K562 (cell line): Measurements from ENCODE around the gene MED14. TPM values are rescaled to one million over a fixed set of nuclear protein-coding genes. Genes with fewer than 3 reads are reported as not detected.

Experiments used
- ADNP ChIP-seq: fragments of 200-800 bp; sonication (Bioruptor generic); IDR thresholded peaks from 2 replicates; pipeline ENCODE4 v1.6.1; 2016; ENCODE audit warnings: missing genetic modification characterization, missing compliant biosample characterization
- AFF4 ChIP-seq: sonication (generic); formaldehyde crosslinking; IDR thresholded peaks from 2 replicates; pipeline ENCODE4 v1.8.0; 2023; ENCODE audit warnings: mild to moderate bottlenecking, missing genetic modification reagents
- FOS ChIP-seq: IDR thresholded peaks from 3 replicates; pipeline ENCODE4 v1.6.1; 2011; ENCODE audit not compliant: insufficient read length; ENCODE audit errors: extremely low read depth
- GMEB1 ChIP-seq: fragments of 250-450 bp; sonication (Bioruptor Pico); IDR thresholded peaks from 2 replicates; pipeline ENCODE4 v1.4.0; 2020; ENCODE audit warnings: mild to moderate bottlenecking
- NFE2 ChIP-seq: IDR thresholded peaks from 2 replicates; pipeline ENCODE4 v1.6.1; 2014; ENCODE audit warnings: antibody characterized with exemption, low read depth
- SMAD3 ChIP-seq: fragments of 450-650 bp; formaldehyde crosslinking; conservative IDR thresholded peaks from 2 replicates; pipeline ENCODE4 v1.4.0; 2020; ENCODE audit warnings: mild to moderate bottlenecking
- SP2 ChIP-seq: IDR thresholded peaks from 2 replicates; pipeline ENCODE4 v1.6.1; 2011; ENCODE audit warnings: mild to moderate bottlenecking, low read depth, low read length, moderate library complexity; ENCODE audit not compliant: poor library complexity, severe bottlenecking; ENCODE audit errors: extremely low read depth
- TRIM28 ChIP-seq: fragments of 450-650 bp; IDR thresholded peaks from 2 replicates; pipeline ENCODE4 v1.6.1; 2017
- TSHZ1 ChIP-seq: fragments of 250-450 bp; sonication (Bioruptor Pico); IDR thresholded peaks from 2 replicates; pipeline ENCODE4 v1.4.0; 2020; ENCODE audit warnings: mild to moderate bottlenecking, moderate library complexity
- UBTF ChIP-seq, 2 experiments: IDR thresholded peaks; 2 replicates each; pipeline ENCODE4 v1.6.1; 2012; ENCODE audit warnings: improper control_type of control experiment in 2 of 2, low read depth in 2 of 2, low read length in 2 of 2, borderline replicate concordance in 1 of 2
- ZNF239 ChIP-seq: fragments of 250-450 bp; sonication (Bioruptor Pico); IDR thresholded peaks from 2 replicates; pipeline ENCODE4 v1.4.0; 2020; ENCODE audit warnings: mild to moderate bottlenecking
- ZNF274 ChIP-seq: IDR thresholded peaks from 2 replicates; pipeline ENCODE4 v1.6.1; 2011; ENCODE audit warnings: low read depth, mild to moderate bottlenecking, low read length, moderate library complexity, borderline replicate concordance
- ZNF511 ChIP-seq: sonication (generic); formaldehyde crosslinking; IDR thresholded peaks from 2 replicates; pipeline ENCODE4 v1.8.0; 2022; ENCODE audit warnings: mild to moderate bottlenecking, missing genetic modification reagents
- polyA plus RNA-seq, 8 experiments: library from polyadenylated mRNA; depleted of rRNA in 4 of 8; stranded (reverse) in 5 of 8; unstranded in 3 of 8; fragments of >200 nt; fragmentation: Nextera tagmentation in 2 of 8; fragmentation: Illumina TruSeq in 1 of 8; extraction: Ambion mirVana in 2 of 8; extraction: Trizol in 1 of 8; gene quantifications; 2 replicates each; pipeline versions ENCODE4 v1.2.1 to v1.2.3, GENCODE V29; 2011 to 2014; ENCODE audit warnings: inconsistent platforms in 1 of 8, missing spikeins in 1 of 8
- total RNA-seq, 7 experiments: library from RNA; depleted of rRNA in 6 of 7; stranded (reverse); fragments of >200 nt in 6 of 7; fragmentation: Illumina TruSeq in 2 of 7; extraction: Trizol in 2 of 7; gene quantifications; 2 replicates each; pipeline versions ENCODE4 v1.2.1 to v1.2.3, GENCODE V29; 2011 to 2021; ENCODE audit warnings: low replicate concordance in 1 of 7

MED14 gene
- total and polyA plus RNA-seq, 9 of the 15 experiments (the other 6 are each of a cell fraction or from before 2014, with no cell fraction given), result 9.2 to 35.3 (median 18.7) TPM

- no peak for TF ChIP-seq UBTF (IDR thresholded peaks at IDR 0.05; ENCODE audit: borderline replicate concordance in 1 of 2, low read depth in 2 of 2, low read length in 2 of 2)
- no peak for TF ChIP-seq ZNF239
- TF ChIP-seq FOS, result no peak
- peak; percentile 78 for TF ChIP-seq GMEB1
- TF ChIP-seq TRIM28, result no peak
- TF ChIP-seq NFE2, result 0 out of 2 replicates have a peak, but pooled peaks have one; percentile 2
- TF ChIP-seq ZNF274, result no peak
- TF ChIP-seq SMAD3, result no peak
- no peak for TF ChIP-seq SP2
- TF ChIP-seq ADNP (tag), result no peak
- TF ChIP-seq ZNF511, result no peak
- no peak for TF ChIP-seq TSHZ1 (CRISPR knock-in tag)
- no peak for TF ChIP-seq AFF4 (CRISPR knock-in tag)
Measured at GRCh38 chrX:40647307-40648197, 87.8 kb downstream of the MED14 start, which contains the start of gene CXorf38 (continued).
